Gastrocnemius medialis (tissue), 4 donors: ENCODE results near the gene DOCK3. TPM values are rescaled to one million over a fixed set of nuclear protein-coding genes. Genes with fewer than 3 reads are reported as not detected.

Experiments used
- ATAC-seq, 2 donors: fragments of 150-250 bp; one replicate each; pipeline ENCODE4 v1.9.1; 2016
- DNase-seq, 2 donors: peaks; one replicate each; pipeline ENCODE4 v3.0.0-alpha.2; 2019
- H3K27ac ChIP-seq, 4 donors: fragments of 200-600 bp; sonication (generic); 1 replicate in 1 of 4; 2 replicates in 3 of 4; pipeline ENCODE4 v1.5.1; 2016 to 2018; ENCODE audit warnings: mild to moderate bottlenecking in 2 of 4, moderate library complexity in 1 of 4
- H3K27me3 ChIP-seq, 3 donors: fragments of 200-600 bp; sonication (generic) in 2 of 3; 1 replicate in 1 of 3; 2 replicates in 2 of 3; pipeline versions ENCODE4 v1.5.1 to v1.6.0; 2016 to 2019; ENCODE audit warnings: mild to moderate bottlenecking in 1 of 3, moderate library complexity in 1 of 3
- H3K36me3 ChIP-seq, 2 donors: fragments of 200-600 bp; sonication (generic) in 1 of 2; one replicate each; pipeline ENCODE4 v1.5.1; 2017 to 2018
- H3K4me1 ChIP-seq, 2 donors: fragments of 200-600 bp; sonication (generic) in 1 of 2; one replicate each; pipeline ENCODE4 v1.5.1; 2016 to 2017; ENCODE audit warnings: mild to moderate bottlenecking in 2 of 2
- H3K4me3 ChIP-seq, 4 donors: fragments of 200-600 bp; sonication (generic) in 3 of 4; 1 replicate in 1 of 4; 2 replicates in 3 of 4; pipeline ENCODE4 v1.5.1; 2016 to 2019; ENCODE audit warnings: mild to moderate bottlenecking in 2 of 4
- H3K9me3 ChIP-seq, 3 donors: fragments of 200-600 bp; sonication (generic) in 2 of 3; 1 replicate in 1 of 3; 2 replicates in 2 of 3; pipeline ENCODE4 v1.5.1; 2016 to 2019
- POLR2A ChIP-seq, 2 donors: fragments of 450-650 bp; IDR thresholded peaks; one replicate each; pipeline ENCODE4 v1.6.1; 2017; ENCODE audit warnings: antibody characterized with exemption in 2 of 2, mild to moderate bottlenecking in 2 of 2, moderate library complexity in 2 of 2
- in situ Hi-C, 4 donors: fragments of 200-750 bp; cut with MboI; loops; one replicate each; pipeline versions ENCODE4 v1.15.0 to v1.8.0; 2017; ENCODE audit warnings: low sequenced_read_pairs in 4 of 4
- intact Hi-C: fragments of 100-400 bp; cut with DNase I; formaldehyde crosslinking; loops from one replicate; pipeline ENCODE4 v1.15.1; 2023; ENCODE audit warnings: low total_unique reads
- total RNA-seq, 4 donors: library from RNA; depleted of rRNA; stranded (reverse); fragments of >200 nt; gene quantifications; one replicate each; pipeline versions ENCODE4 v1.1.0 to v1.2.3, GENCODE V29; 2016
- TF ChIP-seq, protein P1 (sequence below), 5 experiments: fragments of 450-650 bp in 3 of 5; fragments of 200-600 bp in 2 of 5; sonication (generic) in 2 of 5; IDR thresholded peaks in 4 of 5; conservative IDR thresholded peaks in 1 of 5; 1 replicate in 4 of 5; 2 replicates in 1 of 5; pipeline ENCODE4 v1.5.1; 2016 to 2019; ENCODE audit warnings: antibody characterized with exemption in 5 of 5, mild to moderate bottlenecking in 3 of 5, moderate library complexity in 3 of 5

DOCK3 gene
- total RNA-seq, 4 donors from 2014 or later, result 0.61 to 3.1 (median 0.73) TPM

DNA sequence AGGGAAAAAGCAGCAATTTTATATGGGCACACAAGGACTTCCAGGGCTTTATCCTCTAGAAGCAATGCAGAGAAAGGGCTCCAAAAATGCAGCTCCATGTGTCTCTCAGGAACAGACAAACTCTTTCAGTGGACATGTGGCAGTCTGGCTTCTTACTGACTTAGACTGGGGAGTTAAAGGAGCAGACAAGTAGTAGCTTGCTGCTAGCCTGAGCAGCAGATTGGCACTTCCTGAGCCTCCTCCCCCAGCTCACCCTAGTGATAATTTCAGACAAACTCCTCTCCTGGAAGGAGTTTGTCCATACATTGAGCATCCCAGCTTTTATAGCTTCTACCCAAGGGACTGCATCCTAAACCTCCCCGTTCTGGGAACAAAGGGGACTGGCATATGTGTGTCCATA, 608.7 kb downstream of the DOCK3 start:
- ATAC-seq (no peak), DNase-seq (no peak)
- H3K4me3 ChIP-seq, result no peak overlapping the region
- in situ Hi-C loops, result no loop called here
- TF ChIP-seq, protein P1, sequence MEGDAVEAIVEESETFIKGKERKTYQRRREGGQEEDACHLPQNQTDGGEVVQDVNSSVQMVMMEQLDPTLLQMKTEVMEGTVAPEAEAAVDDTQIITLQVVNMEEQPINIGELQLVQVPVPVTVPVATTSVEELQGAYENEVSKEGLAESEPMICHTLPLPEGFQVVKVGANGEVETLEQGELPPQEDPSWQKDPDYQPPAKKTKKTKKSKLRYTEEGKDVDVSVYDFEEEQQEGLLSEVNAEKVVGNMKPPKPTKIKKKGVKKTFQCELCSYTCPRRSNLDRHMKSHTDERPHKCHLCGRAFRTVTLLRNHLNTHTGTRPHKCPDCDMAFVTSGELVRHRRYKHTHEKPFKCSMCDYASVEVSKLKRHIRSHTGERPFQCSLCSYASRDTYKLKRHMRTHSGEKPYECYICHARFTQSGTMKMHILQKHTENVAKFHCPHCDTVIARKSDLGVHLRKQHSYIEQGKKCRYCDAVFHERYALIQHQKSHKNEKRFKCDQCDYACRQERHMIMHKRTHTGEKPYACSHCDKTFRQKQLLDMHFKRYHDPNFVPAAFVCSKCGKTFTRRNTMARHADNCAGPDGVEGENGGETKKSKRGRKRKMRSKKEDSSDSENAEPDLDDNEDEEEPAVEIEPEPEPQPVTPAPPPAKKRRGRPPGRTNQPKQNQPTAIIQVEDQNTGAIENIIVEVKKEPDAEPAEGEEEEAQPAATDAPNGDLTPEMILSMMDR (IDR thresholded peaks at IDR 0.05 in 4 of 5, conservative IDR thresholded peaks at IDR 0.05 in 1 of 5), result no peak
- TF ChIP-seq POLR2A (IDR thresholded peaks at IDR 0.05), result no peak
- no peaks in the 10 kb centered on the region for H3K36me3 ChIP-seq
- intact Hi-C loops, result no loop called here
- H3K9me3 ChIP-seq, result no peaks in the 10 kb centered on the region
- H3K27me3 ChIP-seq, result no peaks in the 10 kb centered on the region
- no peaks in the 10 kb centered on the region for H3K4me1 ChIP-seq
- H3K27ac ChIP-seq, result no peak overlapping the region

DNA sequence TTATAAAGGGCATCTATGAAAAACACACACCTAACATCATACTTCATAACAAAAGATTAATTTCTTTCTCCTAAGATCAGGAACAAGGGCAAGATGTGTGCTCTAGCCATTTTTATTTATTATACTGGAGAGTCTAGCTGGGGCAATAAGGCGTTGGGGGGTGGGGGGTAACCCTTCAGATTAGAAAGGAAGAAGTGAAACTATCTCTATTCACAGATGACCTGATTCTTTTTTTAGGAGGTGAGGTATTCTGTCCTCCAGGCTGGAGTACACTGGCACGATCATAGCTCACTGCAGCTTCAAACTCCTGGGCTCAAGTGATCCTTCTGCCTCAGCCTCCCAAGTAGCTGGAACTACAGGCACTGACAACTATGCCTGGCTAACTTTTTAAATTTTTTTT, 620.9 kb downstream of the DOCK3 start:
- in situ Hi-C loops, result no loop called here

DNA sequence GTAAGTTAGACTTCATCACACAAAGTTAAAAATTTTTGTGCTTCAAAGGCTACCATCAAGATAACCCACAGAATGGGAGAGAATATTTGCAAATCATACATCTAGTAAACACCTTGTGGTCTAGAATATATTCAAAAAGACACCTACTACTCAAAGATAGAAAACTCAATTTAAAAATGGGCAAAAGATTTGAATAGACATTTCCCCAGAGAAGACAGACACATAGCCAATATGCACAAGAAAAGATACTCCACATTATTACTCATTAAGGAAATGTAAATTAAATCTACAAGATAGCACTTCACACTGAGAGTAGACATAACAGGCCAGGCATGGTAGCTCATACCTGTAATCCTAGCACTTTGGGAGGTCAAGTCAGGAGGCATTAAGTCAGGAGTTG, 622.6 kb downstream of the DOCK3 start:
- intact Hi-C loops (no loop called here), in situ Hi-C loops (no loop called here)
- H3K36me3 ChIP-seq, result no peaks in the 10 kb centered on the region

More for the DNA sequence above, 620.9 kb downstream of the DOCK3 start:
- intact Hi-C loops, result no loop called here
- no peak for ATAC-seq
- no peak for TF ChIP-seq POLR2A (IDR thresholded peaks at IDR 0.05)
- TF ChIP-seq, protein P1 (IDR thresholded peaks at IDR 0.05 in 4 of 5, conservative IDR thresholded peaks at IDR 0.05 in 1 of 5), result no peak
- Histone ChIP-seq H3K27me3 (no peaks in the 10 kb centered on the region), H3K9me3 (no peaks in the 10 kb centered on the region), H3K36me3 (no peaks in the 10 kb centered on the region), H3K4me3 (no peak overlapping the region), H3K4me1 (no peaks in the 10 kb centered on the region), H3K27ac (no peak overlapping the region)
- DNase-seq, result no peak

DNA sequence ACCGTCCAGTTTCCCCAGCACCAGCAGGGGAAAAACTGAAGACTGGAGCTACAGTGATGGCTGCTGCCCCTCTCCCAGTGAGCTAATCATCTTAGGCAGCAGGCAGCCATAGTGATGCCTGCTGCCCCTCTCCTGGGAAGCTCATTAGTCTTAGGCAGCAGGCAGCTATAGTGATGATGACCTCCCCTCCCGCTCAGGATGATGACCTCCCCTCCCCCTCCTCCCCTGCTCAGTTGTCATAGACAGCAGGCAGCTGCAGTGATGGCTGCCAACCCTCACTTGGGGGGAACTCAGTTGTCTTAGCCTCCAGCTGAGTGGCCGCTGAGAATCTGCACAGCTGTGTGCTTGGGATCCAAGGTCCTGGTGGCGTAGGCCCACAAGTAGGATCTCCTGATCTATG, 629.5 kb downstream of the DOCK3 start:
- Histone ChIP-seq H3K27me3 (no peaks in the 10 kb centered on the region), H3K36me3 (no peaks in the 10 kb centered on the region), H3K27ac (no peak overlapping the region), H3K9me3 (no peaks in the 10 kb centered on the region), H3K4me1 (no peaks in the 10 kb centered on the region), H3K4me3 (no peak overlapping the region)
- TF ChIP-seq, protein P1 (IDR thresholded peaks at IDR 0.05 in 4 of 5, conservative IDR thresholded peaks at IDR 0.05 in 1 of 5), result no peak
- no peak for TF ChIP-seq POLR2A (IDR thresholded peaks at IDR 0.05)
- intact Hi-C loops, result no loop called here
- in situ Hi-C loops, result no loop called here
- DNase-seq, result no peak
- no peak for ATAC-seq

More for the DNA sequence above, 622.6 kb downstream of the DOCK3 start:
- TF ChIP-seq, protein P1 (IDR thresholded peaks at IDR 0.05 in 4 of 5, conservative IDR thresholded peaks at IDR 0.05 in 1 of 5), result no peak
- TF ChIP-seq POLR2A (IDR thresholded peaks at IDR 0.05), result no peak
- Histone ChIP-seq H3K9me3 (no peaks in the 10 kb centered on the region), H3K27me3 (no peaks in the 10 kb centered on the region), H3K4me1 (no peaks in the 10 kb centered on the region), H3K27ac (no peak overlapping the region), H3K4me3 (no peak overlapping the region)
- no peak for ATAC-seq
- DNase-seq, result no peak

DNA sequence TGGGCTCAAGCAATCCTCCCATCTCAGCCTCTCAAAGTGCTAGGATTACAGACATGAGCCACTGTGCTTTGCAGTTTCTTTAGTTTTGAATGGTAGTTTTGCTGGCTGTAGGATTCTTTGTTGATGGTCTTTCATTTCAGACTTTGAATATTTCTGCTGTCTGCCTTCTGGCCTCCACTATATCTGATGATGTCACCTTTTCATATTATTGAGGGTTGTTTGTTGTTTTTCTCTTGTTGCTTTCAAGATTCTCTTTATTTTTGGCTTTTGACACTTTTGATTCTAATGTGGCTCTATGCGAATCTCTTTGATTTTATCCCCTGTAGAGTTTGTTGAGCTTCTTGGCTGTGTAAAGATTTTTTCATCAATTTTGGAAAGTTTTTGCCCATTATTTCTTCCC, 631.4 kb downstream of the DOCK3 start:
- Histone ChIP-seq H3K27ac (no peak overlapping the region), H3K36me3 (no peaks in the 10 kb centered on the region), H3K4me3 (no peak overlapping the region), H3K4me1 (no peaks in the 10 kb centered on the region), H3K9me3 (no peaks in the 10 kb centered on the region), H3K27me3 (no peaks in the 10 kb centered on the region)
- TF ChIP-seq, protein P1 (IDR thresholded peaks at IDR 0.05 in 4 of 5, conservative IDR thresholded peaks at IDR 0.05 in 1 of 5), result no peak
- TF ChIP-seq POLR2A (IDR thresholded peaks at IDR 0.05), result no peak
- DNase-seq, result no peak
- intact Hi-C loops (no loop called here), in situ Hi-C loops (no loop called here)
- no peak for ATAC-seq
